Esophagus muscularis mucosa (tissue), 4 donors: ENCODE data around the gene NUP210. TPM values are rescaled to one million over a fixed set of nuclear protein-coding genes. Genes with fewer than 3 reads are reported as not detected.

Experiments
- DNase-seq: peaks from one replicate; pipeline ENCODE4 v3.0.0-alpha.2; 2017; ENCODE audit errors: extremely low spot score
- H3K27ac ChIP-seq, 4 donors: fragments of 200-600 bp; sonication (generic); replicated peaks in 1 of 4; 1 replicate in 3 of 4; 2 replicates in 1 of 4; pipeline ENCODE4 v1.5.1; 2016 to 2019; ENCODE audit warnings: mild to moderate bottlenecking in 1 of 4
- H3K27me3 ChIP-seq, 4 donors: fragments of 200-600 bp; sonication (generic); one replicate each; pipeline versions ENCODE4 v1.5.1 to v1.6.0; 2016 to 2019
- H3K36me3 ChIP-seq, 4 donors: fragments of 200-600 bp; sonication (generic); one replicate each; pipeline ENCODE4 v1.5.1; 2016 to 2019
- H3K4me1 ChIP-seq, 4 donors: fragments of 200-600 bp; sonication (generic); one replicate each; pipeline ENCODE4 v1.5.1; 2016 to 2019
- H3K4me3 ChIP-seq, 4 donors: fragments of 200-600 bp; sonication (generic); 1 replicate in 2 of 4; 2 replicates in 2 of 4; pipeline ENCODE4 v1.5.1; 2016 to 2019; ENCODE audit warnings: mild to moderate bottlenecking in 4 of 4, moderate library complexity in 1 of 4
- H3K9me3 ChIP-seq, 4 donors: fragments of 200-600 bp; sonication (generic); 1 replicate in 3 of 4; 2 replicates in 1 of 4; pipeline ENCODE4 v1.5.1; 2016 to 2019
- EP300 ChIP-seq: sonication (generic); formaldehyde crosslinking; IDR thresholded peaks from one replicate; pipeline ENCODE4 v1.6.1; 2017; ENCODE audit warnings: antibody characterized with exemption
- POLR2A ChIP-seq: fragments of 450-650 bp; IDR thresholded peaks from one replicate; pipeline ENCODE4 v1.6.1; 2017; ENCODE audit warnings: antibody characterized with exemption, moderate library complexity, mild to moderate bottlenecking, low read depth
- POLR2AphosphoS5 ChIP-seq, 2 donors: sonication (generic); formaldehyde crosslinking; IDR thresholded peaks; one replicate each; pipeline ENCODE4 v1.6.1; 2017; ENCODE audit warnings: antibody characterized with exemption in 2 of 2
- WGBS: methylation state at CpG from one replicate; pipeline ENCODE4 v1.1.5; 2018; 5-methylcytosine and 5-hydroxymethylcytosine counted together
- intact Hi-C: fragments of 100-400 bp; cut with DNase I; formaldehyde crosslinking; loops from one replicate; pipeline ENCODE4 v1.15.1; 2023
- total RNA-seq, 4 donors: library from RNA; depleted of rRNA; stranded (reverse); fragments of >200 nt; gene quantifications; one replicate each; pipeline versions ENCODE4 v1.1.0 to v1.2.1, GENCODE V29; 2016
- TF ChIP-seq, protein P1 (sequence below), 3 experiments: fragments of 200-600 bp in 2 of 3; fragments of 450-650 bp in 1 of 3; sonication (generic) in 2 of 3; IDR thresholded peaks; one replicate each; pipeline ENCODE4 v1.5.1; 2017 to 2019; ENCODE audit warnings: antibody characterized with exemption in 3 of 3, mild to moderate bottlenecking in 2 of 3, moderate library complexity in 1 of 3

The NUP210 gene
- total RNA-seq, 4 donors from 2014 or later, result 2.5 to 5.2 (median 4.2) TPM

DNA sequence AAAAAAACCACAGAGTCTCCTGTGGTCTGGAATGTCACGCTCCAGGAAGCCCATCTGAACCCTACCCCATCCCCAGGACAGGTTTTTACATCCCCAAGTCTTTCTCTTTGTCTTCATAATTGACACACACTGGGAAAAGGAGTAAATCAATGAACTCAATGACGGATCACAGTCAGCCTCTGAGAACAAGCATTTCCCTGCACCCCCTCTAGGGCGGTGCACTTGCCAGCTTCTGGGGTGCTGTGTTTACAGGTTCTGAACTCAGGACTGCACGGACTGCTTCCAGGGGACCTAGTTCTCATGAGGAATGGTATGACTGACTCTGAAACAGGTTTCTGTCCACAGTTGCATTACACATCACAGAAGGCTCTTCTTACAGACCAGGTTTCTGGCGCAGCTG is 81.1 kb downstream of the NUP210 start:
- no peaks in the 10 kb centered on the region for H3K9me3 ChIP-seq
- TF ChIP-seq, protein P1, sequence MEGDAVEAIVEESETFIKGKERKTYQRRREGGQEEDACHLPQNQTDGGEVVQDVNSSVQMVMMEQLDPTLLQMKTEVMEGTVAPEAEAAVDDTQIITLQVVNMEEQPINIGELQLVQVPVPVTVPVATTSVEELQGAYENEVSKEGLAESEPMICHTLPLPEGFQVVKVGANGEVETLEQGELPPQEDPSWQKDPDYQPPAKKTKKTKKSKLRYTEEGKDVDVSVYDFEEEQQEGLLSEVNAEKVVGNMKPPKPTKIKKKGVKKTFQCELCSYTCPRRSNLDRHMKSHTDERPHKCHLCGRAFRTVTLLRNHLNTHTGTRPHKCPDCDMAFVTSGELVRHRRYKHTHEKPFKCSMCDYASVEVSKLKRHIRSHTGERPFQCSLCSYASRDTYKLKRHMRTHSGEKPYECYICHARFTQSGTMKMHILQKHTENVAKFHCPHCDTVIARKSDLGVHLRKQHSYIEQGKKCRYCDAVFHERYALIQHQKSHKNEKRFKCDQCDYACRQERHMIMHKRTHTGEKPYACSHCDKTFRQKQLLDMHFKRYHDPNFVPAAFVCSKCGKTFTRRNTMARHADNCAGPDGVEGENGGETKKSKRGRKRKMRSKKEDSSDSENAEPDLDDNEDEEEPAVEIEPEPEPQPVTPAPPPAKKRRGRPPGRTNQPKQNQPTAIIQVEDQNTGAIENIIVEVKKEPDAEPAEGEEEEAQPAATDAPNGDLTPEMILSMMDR (IDR thresholded peaks at IDR 0.05), result no peak
- TF ChIP-seq POLR2A, result no peak
- no peak for TF ChIP-seq POLR2AphosphoS5 (IDR thresholded peaks at IDR 0.05)
- no peak for TF ChIP-seq EP300
- DNase-seq, result no peak
- no peaks in the 10 kb centered on the region for H3K4me1 ChIP-seq
- H3K4me3 ChIP-seq, result no peak overlapping the region
- no peak overlapping the region for H3K27ac ChIP-seq
- intact Hi-C loops, result no loop called here
- WGBS, result 92% methylated on average over 5 of the region's 5 CpGs
- peaks cover 0 to 80% (median 26%) of the 10 kb centered on the region in 4 donors for H3K36me3 ChIP-seq
- no peaks in the 10 kb centered on the region for H3K27me3 ChIP-seq

DNA sequence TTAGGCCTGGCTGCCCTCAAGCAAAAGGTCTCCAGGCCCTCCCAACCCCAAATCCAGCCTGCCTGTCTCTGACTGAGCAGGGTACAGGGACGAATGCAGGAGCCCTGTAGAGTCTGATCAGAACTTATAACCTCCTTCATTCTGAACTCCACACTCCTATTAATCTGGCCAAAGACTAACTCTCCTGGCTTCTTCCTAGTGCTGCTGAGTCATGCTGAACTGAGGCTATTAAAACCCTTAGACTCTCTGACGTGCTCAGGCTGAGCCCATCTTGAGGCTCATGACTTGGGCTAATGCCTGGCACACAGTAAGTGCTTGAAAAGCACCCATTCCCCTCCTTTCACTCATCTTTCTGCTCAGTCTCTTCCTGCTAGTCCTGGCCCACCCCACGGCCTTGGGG is 81.9 kb downstream of the NUP210 start:
- Histone ChIP-seq H3K4me3 (no peak overlapping the region), H3K9me3 (no peaks in the 10 kb centered on the region), H3K27me3 (no peaks in the 10 kb centered on the region), H3K36me3 (peaks cover 0 to 80% (median 26%) of the 10 kb centered on the region in 4 donors), H3K4me1 (no peaks in the 10 kb centered on the region), H3K27ac (no peak overlapping the region)
- intact Hi-C loops, result no loop called here
- TF ChIP-seq, protein P1 (IDR thresholded peaks at IDR 0.05), result no peak
- TF ChIP-seq POLR2A (no peak), EP300 (no peak), POLR2AphosphoS5 (IDR thresholded peaks at IDR 0.05) (no peak)
- DNase-seq, result no peak
- 89% methylated on average over 3 of the region's 3 CpGs for WGBS

DNA sequence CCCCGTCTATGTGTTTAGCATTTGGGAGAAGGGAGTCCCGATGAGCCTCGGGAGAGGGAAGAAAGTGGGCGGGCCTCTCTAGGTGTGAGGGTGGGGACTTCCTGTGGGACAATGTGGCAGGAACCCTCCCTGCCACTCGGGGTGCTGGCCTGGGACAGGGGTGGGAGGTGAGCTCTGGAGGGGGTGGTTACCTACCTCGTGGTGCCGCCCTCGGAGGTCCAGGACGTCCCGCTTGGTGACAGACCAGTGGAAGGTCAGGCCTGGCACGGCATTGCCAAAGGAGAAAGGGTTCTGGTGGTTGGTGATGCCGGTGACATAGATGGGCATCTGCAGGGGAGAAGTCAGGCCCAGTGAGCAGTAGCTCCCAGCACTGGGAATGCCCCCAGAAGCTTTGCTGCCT is 83.5 kb downstream of the NUP210 start:
- WGBS, result 95% methylated on average over 6 of the region's 12 CpGs
- Histone ChIP-seq H3K27me3 (no peaks in the 10 kb centered on the region), H3K4me3 (no peak overlapping the region), H3K4me1 (no peaks in the 10 kb centered on the region), H3K27ac (no peak overlapping the region), H3K9me3 (no peaks in the 10 kb centered on the region), H3K36me3 (peaks cover 0 to 89% (median 27%) of the 10 kb centered on the region in 4 donors)
- TF ChIP-seq POLR2A, result no peak
- TF ChIP-seq EP300, result no peak
- no peak for TF ChIP-seq POLR2AphosphoS5 (IDR thresholded peaks at IDR 0.05)
- TF ChIP-seq, protein P1 (IDR thresholded peaks at IDR 0.05), result no peak
- DNase-seq, result no peak
- intact Hi-C loops, result no loop called here

DNA sequence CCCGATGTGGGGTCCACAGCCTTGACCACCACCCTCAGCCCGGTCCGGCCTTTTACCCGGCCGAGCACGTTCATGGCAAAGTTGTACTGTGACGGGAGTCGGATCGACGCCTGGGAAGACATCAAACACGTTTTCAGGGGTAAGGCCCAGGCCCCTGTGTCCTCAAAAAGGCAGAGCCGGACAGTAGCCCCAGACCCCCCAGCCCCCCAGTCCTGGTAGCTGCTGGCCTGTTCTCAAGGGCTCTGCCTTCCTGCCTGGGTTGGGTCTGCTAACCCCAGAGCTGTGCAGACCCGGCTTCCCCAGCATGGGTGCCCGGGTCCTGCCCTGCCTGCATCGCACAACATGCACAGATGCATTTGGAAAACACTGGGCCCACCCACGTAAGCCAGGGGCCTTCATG is 84.6 kb downstream of the NUP210 start:
- 96% methylated on average over 7 of the region's 16 CpGs for WGBS
- intact Hi-C loops, result no loop called here
- H3K27me3 ChIP-seq, result no peaks in the 10 kb centered on the region
- no peaks in the 10 kb centered on the region for H3K4me1 ChIP-seq
- H3K9me3 ChIP-seq, result no peaks in the 10 kb centered on the region
- TF ChIP-seq, protein P1 (IDR thresholded peaks at IDR 0.05), result no peak
- TF ChIP-seq POLR2AphosphoS5 (IDR thresholded peaks at IDR 0.05), result no peak
- no peak for TF ChIP-seq POLR2A
- TF ChIP-seq EP300, result no peak
- no peak for DNase-seq
- H3K4me3 ChIP-seq, result no peak overlapping the region
- H3K36me3 ChIP-seq, result peaks cover 0 to 87% (median 26%) of the 10 kb centered on the region in 4 donors
- no peak overlapping the region for H3K27ac ChIP-seq

DNA sequence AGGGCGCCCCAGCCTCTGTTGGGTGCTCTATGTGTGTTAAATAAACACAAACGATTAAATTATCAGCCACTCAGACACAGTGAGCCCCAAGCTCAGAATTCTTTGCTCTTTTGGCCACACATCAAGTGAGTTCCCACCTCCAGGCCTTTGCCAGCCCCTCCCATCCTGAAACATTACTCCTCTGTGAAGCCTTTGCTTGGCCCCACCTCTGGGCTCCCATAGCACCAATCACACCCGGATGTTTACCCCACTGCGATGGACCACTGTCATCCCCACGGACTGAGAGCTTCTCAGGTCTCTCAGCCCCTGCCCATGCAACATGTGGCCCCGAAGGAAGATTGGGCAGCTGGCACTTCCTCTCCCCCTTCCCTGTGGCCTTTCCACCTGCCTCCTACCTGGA is 85.1 kb downstream of the NUP210 start:
- 61% methylated on average over 5 of the region's 6 CpGs for WGBS
- Histone ChIP-seq H3K4me1 (no peaks in the 10 kb centered on the region), H3K9me3 (no peaks in the 10 kb centered on the region), H3K27ac (no peak overlapping the region), H3K4me3 (no peak overlapping the region), H3K27me3 (no peaks in the 10 kb centered on the region), H3K36me3 (peaks cover 0 to 83% (median 26%) of the 10 kb centered on the region in 4 donors)
- TF ChIP-seq EP300 (no peak), POLR2AphosphoS5 (IDR thresholded peaks at IDR 0.05) (no peak), POLR2A (no peak)
- TF ChIP-seq, protein P1 (IDR thresholded peaks at IDR 0.05), result no peak
- intact Hi-C loops, result no loop called here
- DNase-seq, result no peak
